IMR-90 (cell line): Measurements from ENCODE around the gene AGTR1. TPM values are rescaled to one million over a fixed set of nuclear protein-coding genes. Genes with fewer than 3 reads are reported as not detected.
"Not testable (repeated sequence)": the region's sequence is repeated elsewhere in the genome, so short reads cannot be mapped to it uniquely, and the experiment has no call there.

Experiments used
- ATAC-seq: fragments of 200-7000 bp; cut with Tn5 transposase; 2 replicates; pipeline ENCODE4 v1.9.1; 2020; ENCODE audit warnings: low read depth, mild to moderate bottlenecking, moderate library complexity
- BruUV-seq: library from RNA; stranded (reverse); fragments of 400-500 nt; replicated peaks from 2 replicates; lab custom pipeline; 2021; lab: Mats Ljungman, UMichigan
- CTCF ChIA-PET: fragments of 300-600 bp; formaldehyde crosslinking; extraction: SDS; loops from one replicate; lab custom pipeline; 2021; ENCODE audit warnings: antibody characterized with exemption; lab: Yijun Ruan, JAX
- POLR2A ChIA-PET: fragments of 300-600 bp; sonication (Branson Sonifier 250); formaldehyde crosslinking; loops from one replicate; lab custom pipeline; 2022; ENCODE audit warnings: antibody characterized with exemption; ENCODE audit not compliant: unreplicated experiment; lab: Charles Lee
- DNase-seq: peaks from one replicate; pipeline ENCODE4 v3.0.0; 2013
- H2AFZ ChIP-seq: replicated peaks from 2 replicates; pipeline ENCODE3; 2013; ENCODE audit warnings: low read length, mild to moderate bottlenecking; ENCODE audit not compliant: poor library complexity
- H2AK5ac ChIP-seq: 2 replicates; pipeline ENCODE4 v1.6.1; 2013; ENCODE audit warnings: low read depth, low read length, inconsistent platforms
- H2AK9ac ChIP-seq: replicated peaks from 2 replicates; pipeline ENCODE3; 2013; ENCODE audit warnings: mild to moderate bottlenecking, low read depth, low read length, moderate library complexity; ENCODE audit not compliant: poor library complexity
- H2BK120ac ChIP-seq: 2 replicates; pipeline ENCODE4 v1.6.1; 2013; ENCODE audit warnings: low read depth, low read length, inconsistent platforms
- H2BK15ac ChIP-seq: 3 replicates; pipeline ENCODE4 v1.6.1; 2013; ENCODE audit warnings: low read depth, low read length, inconsistent platforms
- H2BK20ac ChIP-seq: 2 replicates; pipeline ENCODE4 v1.6.1; 2013; ENCODE audit warnings: low read depth, mild to moderate bottlenecking, inconsistent platforms, low read length, moderate library complexity
- H2BK5ac ChIP-seq: 2 replicates; pipeline ENCODE4 v1.6.1; 2013; ENCODE audit warnings: mild to moderate bottlenecking, low read depth, low read length, inconsistent platforms; ENCODE audit not compliant: poor library complexity, severe bottlenecking
- H3K14ac ChIP-seq: replicated peaks from 2 replicates; pipeline ENCODE4 v1.6.1; 2013; ENCODE audit warnings: low read depth, low read length, inconsistent platforms
- H3K18ac ChIP-seq: 2 replicates; pipeline ENCODE4 v1.6.1; 2013; ENCODE audit warnings: low read depth, low read length, control low read depth
- H3K23ac ChIP-seq: 2 replicates; pipeline ENCODE4 v1.6.1; 2013; ENCODE audit warnings: low read depth, low read length, inconsistent platforms
- H3K27ac ChIP-seq: 2 replicates; pipeline ENCODE4 v1.5.1; 2013; ENCODE audit warnings: mild to moderate bottlenecking, control low read depth, low read length; ENCODE audit not compliant: insufficient read depth
- H3K27me3 ChIP-seq: 2 replicates; pipeline ENCODE4 v1.6.1; 2013; ENCODE audit warnings: low read length; ENCODE audit not compliant: control insufficient read depth, insufficient read depth
- H3K36me3 ChIP-seq: 2 replicates; pipeline ENCODE4 v1.6.1; 2013; ENCODE audit warnings: low read length, mixed read lengths; ENCODE audit not compliant: control insufficient read depth, insufficient read depth
- H3K4ac ChIP-seq: 2 replicates; pipeline ENCODE4 v1.6.1; 2013; ENCODE audit warnings: low read depth, low read length, inconsistent platforms
- H3K4me1 ChIP-seq: 2 replicates; pipeline ENCODE4 v1.6.1; 2013; ENCODE audit warnings: low read length, mixed read lengths; ENCODE audit not compliant: control insufficient read depth, insufficient read depth
- H3K4me2 ChIP-seq: 2 replicates; pipeline ENCODE4 v1.6.1; 2013; ENCODE audit warnings: low read depth, mild to moderate bottlenecking, control low read depth, low read length, moderate library complexity
- H3K4me3 ChIP-seq: 2 replicates; pipeline ENCODE4 v1.5.1; 2013; ENCODE audit warnings: low read depth, mild to moderate bottlenecking, control low read depth, low read length, moderate library complexity; ENCODE audit not compliant: insufficient read depth
- H3K56ac ChIP-seq: 2 replicates; pipeline ENCODE4 v1.6.1; 2013; ENCODE audit warnings: low read length, inconsistent platforms; ENCODE audit not compliant: insufficient read depth; ENCODE audit errors: extremely low read depth
- H3K79me1 ChIP-seq, 2 experiments: 2 replicates each; pipeline ENCODE4 v1.6.1; 2013; ENCODE audit warnings: low read length in 2 of 2, inconsistent platforms in 1 of 2, low read depth in 1 of 2
- H3K9ac ChIP-seq: 2 replicates; pipeline ENCODE4 v1.6.1; 2013; ENCODE audit warnings: low read depth, low read length, control low read depth
- H3K9me1 ChIP-seq: 2 replicates; pipeline ENCODE4 v1.6.1; 2013; ENCODE audit warnings: low read length, inconsistent platforms; ENCODE audit not compliant: insufficient read depth
- H3K9me3 ChIP-seq: 2 replicates; pipeline ENCODE4 v1.6.1; 2013; ENCODE audit warnings: low read length; ENCODE audit not compliant: control insufficient read depth, insufficient read depth
- H4K20me1 ChIP-seq: 2 replicates; pipeline ENCODE4 v1.6.1; 2013; ENCODE audit warnings: low read length, inconsistent platforms; ENCODE audit not compliant: insufficient read depth
- H4K5ac ChIP-seq: 2 replicates; pipeline ENCODE4 v1.6.1; 2013; ENCODE audit warnings: mild to moderate bottlenecking, low read depth, low read length, control low read depth
- H4K8ac ChIP-seq, 2 experiments: 2 replicates each; pipeline ENCODE4 v1.6.1; 2013; ENCODE audit warnings: low read depth in 2 of 2, low read length in 2 of 2, control low read depth in 1 of 2, inconsistent platforms in 1 of 2
- H4K91ac ChIP-seq: 2 replicates; pipeline ENCODE4 v1.6.1; 2013; ENCODE audit warnings: low read depth, low read length, inconsistent platforms; ENCODE audit not compliant: insufficient read depth
- WGBS, 2 experiments: methylation state at CpG; one replicate each; pipeline versions ENCODE4 v1.1.5 to v1.1.7; 2013; ENCODE audit warnings: missing lambda C conversion rate in 2 of 2; ENCODE audit not compliant: insufficient read length in 1 of 2; ENCODE audit errors: extremely low coverage in 2 of 2; 5-methylcytosine and 5-hydroxymethylcytosine counted together
- dilution Hi-C: fragments of 300-500 bp; cut with HindIII; formaldehyde crosslinking; loops from one replicate; pipeline ENCODE4 v1.14.3; 2018; ENCODE audit warnings: low sequenced_read_pairs; ENCODE audit not compliant: unreplicated experiment
- in situ Hi-C: fragments of 300-500 bp; cut with MboI; formaldehyde crosslinking; loops from 3 replicates; pipeline ENCODE4 v1.14.3; 2019; ENCODE audit warnings: low sequenced_read_pairs, inconsistent platforms, mixed read lengths
- intact Hi-C: fragments of 100-400 bp; cut with micrococcal nuclease; formaldehyde crosslinking; loops from 2 replicates; pipeline ENCODE4 v1.10.0; 2022
- polyA plus RNA-seq, 3 experiments: library from polyadenylated mRNA; depleted of rRNA; stranded (reverse); fragments of >200 nt; gene quantifications; 2 replicates each; pipeline ENCODE4 v1.2.3, GENCODE V29; 2012; ENCODE audit warnings: low replicate concordance in 1 of 3
- total RNA-seq: library from RNA; depleted of rRNA; stranded (reverse); fragments of >200 nt; gene quantifications from 2 replicates; pipeline ENCODE4 v1.2.3, GENCODE V29; 2012

AGTR1 gene
- total and polyA plus RNA-seq, 2 of the 4 experiments (the other 2 are of a cell fraction): 2.2 to 2.7 TPM

- H3K23ac ChIP-seq, H3K9me1 ChIP-seq: not testable (repeated sequence)
- no CpG with 5 or more reads among the region's 6 CpGs for WGBS, 2 experiments
Measured at GRCh38 chr3:148785026-148785425, 87.3 kb downstream of the AGTR1 start.

DNA sequence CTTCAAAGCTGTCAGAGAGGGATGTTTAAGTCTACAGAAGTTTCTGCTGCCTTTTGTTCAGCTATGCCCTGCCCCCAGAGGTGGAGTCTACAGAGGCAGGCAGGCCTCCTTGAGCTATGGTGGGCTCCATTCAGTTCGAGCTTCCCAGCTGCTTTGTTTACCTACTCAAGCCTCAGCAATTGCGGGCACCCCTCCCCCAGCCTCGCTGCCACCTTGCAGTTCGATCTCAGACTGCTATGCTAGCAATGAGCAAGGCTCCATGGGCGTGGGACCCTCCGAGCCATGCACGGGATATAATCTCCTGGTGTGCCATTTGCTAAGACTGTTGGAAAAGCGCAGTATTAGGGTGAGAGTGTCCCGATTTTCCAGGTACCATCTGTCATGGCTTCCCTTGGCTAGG is 88.5 kb downstream of the AGTR1 start:
- in situ Hi-C loops, H3K27ac ChIP-seq, H3K36me3 ChIP-seq, H3K14ac ChIP-seq, H3K9me3 ChIP-seq, H2BK120ac ChIP-seq, H3K4me3 ChIP-seq, H2AFZ ChIP-seq, H2BK5ac ChIP-seq, H2BK15ac ChIP-seq, H4K91ac ChIP-seq, POLR2A ChIA-PET, H4K5ac ChIP-seq, H3K9ac ChIP-seq, H3K4me2 ChIP-seq, H3K79me1 ChIP-seq, H3K4ac ChIP-seq, DNase-seq, H2AK9ac ChIP-seq, BruUV-seq, H3K18ac ChIP-seq, H3K4me1 ChIP-seq, CTCF ChIA-PET, dilution Hi-C loops, H4K20me1 ChIP-seq, H2AK5ac ChIP-seq, H3K56ac ChIP-seq, intact Hi-C loops, H3K9me1 ChIP-seq, ATAC-seq, H2BK20ac ChIP-seq, H4K8ac ChIP-seq, H3K23ac ChIP-seq, H3K27me3 ChIP-seq: not testable (repeated sequence)
- WGBS, 2 experiments: no CpG with 5 or more reads among the region's 9 CpGs

More at GRCh38 chr3:148785026-148785425, 87.3 kb downstream of the AGTR1 start:
- H2AFZ ChIP-seq, BruUV-seq, H2AK5ac ChIP-seq, H3K9me3 ChIP-seq, H3K27me3 ChIP-seq, dilution Hi-C loops, H3K79me1 ChIP-seq, DNase-seq, H4K20me1 ChIP-seq, H3K27ac ChIP-seq, H2BK15ac ChIP-seq, in situ Hi-C loops, H3K14ac ChIP-seq, POLR2A ChIA-PET, CTCF ChIA-PET, H3K36me3 ChIP-seq, ATAC-seq, H3K56ac ChIP-seq, H3K9ac ChIP-seq, H4K8ac ChIP-seq, H3K4ac ChIP-seq, H3K4me2 ChIP-seq, H4K5ac ChIP-seq, H4K91ac ChIP-seq, H2AK9ac ChIP-seq, intact Hi-C loops, H2BK5ac ChIP-seq, H2BK20ac ChIP-seq, H3K4me3 ChIP-seq, H3K4me1 ChIP-seq, H2BK120ac ChIP-seq, H3K18ac ChIP-seq: not testable (repeated sequence)
